ENCODE data around the gene SMARCA4.
"Not testable (repeated sequence)": the region's sequence is repeated elsewhere in the genome, so short reads cannot be mapped to it uniquely, and the experiment has no call there.

SMARCA4 gene

DNA sequence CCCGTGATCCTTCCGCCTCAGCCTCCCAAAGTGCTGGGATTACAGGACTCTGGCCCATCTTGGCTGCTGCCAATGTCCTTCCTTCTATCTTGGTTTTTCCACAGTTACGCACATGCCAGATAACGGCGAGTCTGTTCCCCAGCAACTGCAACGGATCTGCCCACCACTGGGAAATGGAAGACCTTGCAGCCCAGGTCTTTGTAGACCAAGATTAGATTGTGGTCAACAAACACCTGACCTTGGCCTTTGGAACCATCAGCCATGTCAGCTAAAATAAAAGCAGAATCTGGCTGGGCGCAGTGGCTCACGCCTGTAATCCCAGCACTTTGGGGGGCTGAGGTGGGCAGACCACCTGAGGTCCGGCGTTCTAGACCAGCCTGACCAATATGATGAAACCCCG, 118.1 kb downstream of the SMARCA4 start:
- DNase-seq = no peak

DNA sequence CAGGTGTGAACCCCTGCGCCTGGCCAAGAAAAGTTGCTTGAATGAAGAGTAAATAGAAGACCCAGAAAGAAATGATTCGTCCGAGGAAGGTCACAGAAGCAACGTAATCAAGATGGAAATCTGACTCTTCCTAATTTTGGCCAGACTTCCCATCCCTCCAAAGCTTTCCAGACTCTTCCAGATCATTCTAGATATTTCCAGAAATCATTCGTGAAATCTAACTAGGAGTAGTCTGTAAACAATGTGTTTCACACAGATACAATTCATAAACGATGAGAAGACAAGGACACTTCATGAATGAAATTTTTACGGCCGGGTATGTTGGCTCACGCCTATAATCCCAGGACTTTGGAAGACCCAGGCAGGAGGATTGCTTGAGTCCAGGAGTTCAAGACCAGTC, 119.2 kb downstream of the SMARCA4 start:
- DNase-seq = no peak

DNA sequence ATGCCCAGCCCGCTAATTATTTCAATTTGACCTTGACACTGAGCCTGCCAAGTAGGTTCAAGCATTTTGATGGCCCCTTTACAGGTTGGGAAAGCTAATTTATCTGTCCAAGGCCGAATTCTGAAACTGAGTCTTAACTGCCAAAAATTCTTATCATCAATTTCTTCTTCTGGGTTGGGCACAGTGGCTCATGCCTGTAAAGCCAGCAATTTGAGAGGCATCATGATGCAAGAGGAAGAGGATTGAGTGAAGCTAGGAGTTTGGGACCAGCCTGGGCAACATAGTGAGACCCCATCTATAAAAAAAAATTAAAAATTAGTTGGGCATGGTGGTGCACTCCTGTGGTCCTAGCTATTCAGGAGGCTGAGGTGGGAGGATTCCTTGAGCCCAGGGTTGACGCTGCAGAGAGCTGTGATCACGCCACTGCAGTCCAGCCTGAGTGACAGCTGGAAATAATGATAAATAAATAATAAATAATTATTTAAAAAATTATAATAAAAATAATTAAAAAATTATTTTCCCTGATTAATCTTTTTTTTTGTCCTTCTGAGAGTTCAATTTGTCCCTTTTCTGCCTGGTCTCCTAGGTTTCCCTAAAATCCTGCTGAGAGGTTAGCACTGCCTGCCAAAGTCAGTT, 127.2 kb downstream of the SMARCA4 start:
- no peak for DNase-seq

DNA sequence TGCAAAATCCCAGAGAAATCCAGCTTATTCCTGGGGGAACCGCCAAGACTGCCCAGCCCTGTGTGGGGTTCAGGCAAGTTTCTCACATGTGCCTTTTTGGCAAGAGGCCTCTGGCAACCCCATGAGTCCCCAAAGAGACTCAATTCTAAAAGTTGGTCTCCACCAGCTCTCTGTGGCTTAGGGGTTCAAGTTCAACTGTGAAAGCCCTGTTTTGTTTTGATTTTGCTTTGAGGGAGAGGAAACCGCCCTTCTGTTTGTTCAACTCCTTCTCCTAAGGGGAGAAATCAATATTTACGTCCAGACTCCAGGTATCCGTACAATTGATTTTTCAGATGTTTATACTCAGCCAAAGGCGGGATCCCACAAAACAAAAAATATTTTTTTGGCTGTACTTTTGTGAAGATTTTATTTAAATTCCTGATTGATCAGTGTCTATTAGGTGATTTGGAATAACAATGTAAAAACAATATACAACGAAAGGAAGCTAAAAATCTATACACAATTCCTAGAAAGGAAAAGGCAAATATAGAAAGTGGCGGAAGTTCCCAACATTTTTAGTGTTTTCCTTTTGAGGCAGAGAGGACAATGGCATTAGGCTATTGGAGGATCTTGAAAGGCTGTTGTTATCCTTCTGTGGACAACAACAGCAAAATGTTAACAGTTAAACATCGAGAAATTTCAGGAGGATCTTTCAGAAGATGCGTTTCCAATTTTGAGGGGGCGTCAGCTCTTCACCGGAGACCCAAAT, 127.8 kb downstream of the SMARCA4 start:
- no peak for DNase-seq

DNA sequence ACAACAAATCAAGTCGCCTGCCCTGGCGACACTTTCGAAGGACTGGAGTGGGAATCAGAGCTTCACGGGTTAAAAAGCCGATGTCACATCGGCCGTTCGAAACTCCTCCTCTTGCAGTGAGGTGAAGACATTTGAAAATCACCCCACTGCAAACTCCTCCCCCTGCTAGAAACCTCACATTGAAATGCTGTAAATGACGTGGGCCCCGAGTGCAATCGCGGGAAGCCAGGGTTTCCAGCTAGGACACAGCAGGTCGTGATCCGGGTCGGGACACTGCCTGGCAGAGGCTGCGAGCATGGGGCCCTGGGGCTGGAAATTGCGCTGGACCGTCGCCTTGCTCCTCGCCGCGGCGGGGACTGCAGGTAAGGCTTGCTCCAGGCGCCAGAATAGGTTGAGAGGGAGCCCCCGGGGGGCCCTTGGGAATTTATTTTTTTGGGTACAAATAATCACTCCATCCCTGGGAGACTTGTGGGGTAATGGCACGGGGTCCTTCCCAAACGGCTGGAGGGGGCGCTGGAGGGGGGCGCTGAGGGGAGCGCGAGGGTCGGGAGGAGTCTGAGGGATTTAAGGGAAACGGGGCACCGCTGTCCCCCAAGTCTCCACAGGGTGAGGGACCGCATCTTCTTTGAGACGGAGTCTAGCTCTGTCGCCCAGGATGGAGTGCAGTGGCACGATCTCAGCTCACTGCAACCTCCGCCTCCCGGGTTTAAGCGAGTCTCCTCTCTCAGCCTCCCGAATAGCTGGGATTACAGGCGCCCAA, 128.6 kb downstream of the SMARCA4 start, which contains the start of gene LDLR:
LDLR (plus strand) TSS at position 210 of the 760 bp plus-strand sequence; CDS start at position 296, 86 bp downstream.
- DNase-seq = peak; percentile 45 to 89

DNA sequence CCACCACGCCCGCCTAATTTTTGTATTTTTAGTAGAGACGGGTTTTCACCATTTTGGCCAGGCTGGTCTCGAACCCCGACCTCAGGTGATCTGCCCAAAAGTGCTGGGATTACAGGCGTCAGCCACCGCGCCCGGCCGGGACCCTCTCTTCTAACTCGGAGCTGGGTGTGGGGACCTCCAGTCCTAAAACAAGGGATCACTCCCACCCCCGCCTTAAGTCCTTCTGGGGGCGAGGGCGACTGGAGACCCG, 129.1 kb downstream of the SMARCA4 start:
- DNase-seq = not testable (repeated sequence)

DNA sequence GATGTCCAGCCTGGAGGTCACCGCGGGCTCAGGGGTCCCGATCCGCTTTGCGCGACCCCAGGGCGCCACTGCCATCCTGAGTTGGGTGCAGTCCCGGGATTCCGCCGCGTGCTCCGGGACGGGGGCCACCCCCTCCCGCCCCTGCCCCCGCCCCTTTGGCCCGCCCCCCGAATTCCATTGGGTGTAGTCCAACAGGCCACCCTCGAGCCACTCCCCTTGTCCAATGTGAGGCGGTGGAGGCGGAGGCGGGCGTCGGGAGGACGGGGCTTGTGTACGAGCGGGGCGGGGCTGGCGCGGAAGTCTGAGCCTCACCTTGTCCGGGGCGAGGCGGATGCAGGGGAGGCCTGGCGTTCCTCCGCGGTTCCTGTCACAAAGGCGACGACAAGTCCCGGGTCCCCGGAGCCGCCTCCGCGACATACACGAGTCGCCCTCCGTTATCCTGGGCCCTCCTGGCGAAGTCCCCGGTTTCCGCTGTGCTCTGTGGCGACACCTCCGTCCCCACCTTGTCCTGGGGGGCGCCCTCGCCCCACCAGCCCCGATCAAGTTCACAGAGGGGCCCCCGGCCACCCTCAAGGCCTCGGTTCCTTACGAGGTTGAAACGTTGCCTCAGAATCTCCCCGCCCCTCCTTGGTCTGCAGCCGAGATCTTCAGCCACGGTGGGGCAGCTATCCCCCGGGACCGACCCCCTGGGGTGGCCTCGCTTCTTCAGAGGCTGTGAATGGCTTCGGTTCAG, 129.6 kb downstream of the SMARCA4 start:
- DNase-seq = peak; percentile 78 to 94

DNA sequence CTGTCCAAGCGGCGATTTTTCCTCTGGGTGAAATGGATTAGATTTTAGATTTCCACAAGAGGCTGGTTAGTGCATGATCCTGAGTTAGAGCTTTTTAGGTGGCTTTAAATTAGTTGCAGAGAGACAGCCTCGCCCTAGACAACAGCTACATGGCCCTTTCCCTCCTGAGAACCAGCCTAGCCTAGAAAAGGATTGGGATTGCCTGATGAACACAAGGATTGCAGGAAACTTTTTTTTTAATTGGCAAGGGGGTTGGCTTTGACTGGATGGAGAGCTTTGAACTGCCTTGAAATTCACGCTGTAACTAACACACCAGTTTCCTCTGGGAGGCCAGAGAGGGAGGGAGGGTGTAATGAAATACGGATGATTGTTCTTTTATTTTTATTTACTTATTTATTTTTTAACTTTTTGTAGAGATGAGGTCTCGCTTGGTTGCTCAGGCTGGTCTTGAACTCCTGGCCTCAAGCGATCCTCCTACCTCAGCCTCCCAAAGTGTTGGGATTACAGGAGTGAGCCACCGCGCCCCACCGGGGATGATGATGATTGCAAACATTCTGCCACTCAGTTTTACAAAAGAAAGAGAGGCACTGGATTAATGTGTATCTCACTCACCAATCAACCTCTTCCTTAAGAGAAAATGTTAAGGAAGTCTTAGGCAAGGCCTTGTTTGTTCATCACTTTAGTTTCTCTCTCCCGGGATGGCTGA, 130.3 kb downstream of the SMARCA4 start:
- DNase-seq = peak in 1 of 2 donors; percentile 29

DNA sequence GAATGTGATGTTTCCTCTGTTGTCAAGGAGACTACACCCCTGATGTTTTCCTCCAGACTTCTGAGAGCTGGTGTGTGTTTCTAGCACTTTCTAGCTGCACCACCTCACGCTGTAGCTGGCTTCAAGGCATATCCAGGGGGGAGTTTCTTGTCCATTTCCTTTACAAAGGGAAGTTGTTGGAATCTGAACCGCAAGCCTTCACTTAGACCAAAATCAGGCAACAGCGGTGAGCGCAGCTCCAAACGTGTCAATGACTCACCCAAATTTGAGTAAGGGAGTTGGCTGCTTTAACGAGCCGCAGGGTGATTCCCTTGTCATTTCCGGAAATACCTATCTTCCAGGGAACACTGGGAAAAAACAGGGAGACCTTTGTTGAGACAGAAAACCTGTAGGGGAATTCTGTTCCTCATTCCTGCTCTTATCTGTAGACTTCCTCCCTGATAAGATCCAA, 130.9 kb downstream of the SMARCA4 start:
- DNase-seq = peak in 1 of 2 donors; percentile 29

DNA sequence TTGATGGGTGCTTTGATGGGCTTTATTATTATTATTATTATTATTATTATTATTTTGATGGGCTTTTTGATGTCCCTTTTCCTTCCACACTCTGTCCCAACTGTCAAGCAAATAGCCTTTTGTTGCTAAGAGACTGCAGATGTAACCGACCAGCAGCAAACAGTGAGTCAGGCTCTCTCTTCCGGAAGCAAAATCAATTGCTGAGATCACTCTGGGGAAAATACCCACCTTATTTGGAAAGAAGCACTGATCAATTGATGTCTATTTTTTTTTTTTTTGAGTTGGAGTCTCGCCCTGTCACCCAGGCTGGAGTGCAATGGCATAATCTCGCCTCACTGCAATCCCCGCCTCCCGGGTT, 131.3 kb downstream of the SMARCA4 start:
- no peak for DNase-seq

DNA sequence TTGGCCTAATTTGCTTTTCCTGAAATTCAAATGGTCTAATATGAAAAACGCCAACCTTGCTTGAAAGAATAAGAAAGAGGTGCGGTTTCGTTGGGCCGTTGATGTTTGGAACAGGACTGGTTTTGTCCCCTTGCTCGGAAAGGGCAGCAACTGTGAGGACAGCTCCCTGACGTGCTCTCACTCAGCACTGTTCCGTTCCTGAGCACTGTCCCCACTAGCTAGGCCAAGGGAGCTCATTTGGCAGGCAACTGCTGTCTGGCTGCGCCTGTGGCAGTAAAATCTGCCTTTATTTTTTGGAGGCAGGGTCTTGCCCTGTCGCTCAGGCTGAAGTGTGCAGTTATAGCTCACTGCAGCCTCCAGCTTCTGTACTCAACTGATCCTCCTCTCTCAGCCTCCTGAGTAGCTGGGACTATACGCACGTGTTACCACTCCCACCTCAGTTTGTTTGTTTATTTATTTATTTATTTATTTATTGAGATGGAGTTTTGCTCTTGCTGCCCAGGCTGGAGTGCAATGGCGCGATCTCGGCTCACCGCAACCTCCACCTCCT, 132.9 kb downstream of the SMARCA4 start:
- peak in 1 of 2 donors; percentile 30 for DNase-seq

DNA sequence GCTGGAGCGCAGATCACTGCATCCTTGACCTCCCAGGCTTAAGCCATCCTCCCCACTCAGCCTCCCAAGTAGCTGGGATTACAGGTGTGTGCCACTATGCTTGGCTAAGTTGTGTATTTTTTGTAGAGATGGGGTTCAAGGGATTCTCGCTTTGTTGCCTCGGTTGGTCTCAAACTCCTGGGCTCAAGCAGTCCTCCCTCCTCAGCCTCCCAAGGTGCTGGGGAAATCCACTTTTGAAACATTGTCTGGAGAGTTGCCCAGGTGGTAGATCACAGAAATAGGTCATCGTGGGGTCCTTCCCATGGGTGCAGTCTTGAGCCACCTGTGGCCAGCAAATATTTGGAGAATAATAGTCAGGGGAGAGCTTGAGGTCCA, 133.7 kb downstream of the SMARCA4 start:
- DNase-seq = no peak

DNA sequence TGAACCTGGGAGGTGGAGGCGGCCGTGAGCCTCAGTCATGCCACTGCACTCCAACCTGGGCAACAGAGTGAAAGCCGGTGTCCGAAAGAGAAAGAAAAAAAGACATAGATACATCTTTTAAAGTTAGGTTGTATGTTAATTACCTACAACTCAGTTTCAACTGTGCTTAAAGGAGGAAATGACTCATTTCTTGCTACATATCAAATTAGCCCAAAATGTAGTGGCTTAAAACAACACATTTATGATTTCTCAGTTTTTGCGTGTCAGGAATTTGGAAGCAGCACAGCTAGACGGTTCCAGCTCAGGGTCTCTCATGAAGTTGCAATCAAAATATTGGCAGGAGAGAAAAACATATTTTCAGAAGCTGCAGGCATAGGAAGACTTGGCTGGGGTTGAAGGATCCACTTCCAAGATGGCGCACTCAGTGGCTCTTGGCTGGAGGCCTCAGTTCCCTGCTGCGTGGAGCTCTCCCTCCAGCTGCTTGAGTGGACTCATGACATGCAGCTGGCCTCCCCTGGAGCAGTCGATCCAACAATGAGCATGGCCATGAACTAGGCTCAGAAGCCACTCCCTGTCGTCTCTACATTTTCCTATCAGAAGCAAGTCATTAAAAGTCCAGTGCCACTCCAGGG, 135.5 kb downstream of the SMARCA4 start:
- DNase-seq = peak; percentile 27 to 69

DNA sequence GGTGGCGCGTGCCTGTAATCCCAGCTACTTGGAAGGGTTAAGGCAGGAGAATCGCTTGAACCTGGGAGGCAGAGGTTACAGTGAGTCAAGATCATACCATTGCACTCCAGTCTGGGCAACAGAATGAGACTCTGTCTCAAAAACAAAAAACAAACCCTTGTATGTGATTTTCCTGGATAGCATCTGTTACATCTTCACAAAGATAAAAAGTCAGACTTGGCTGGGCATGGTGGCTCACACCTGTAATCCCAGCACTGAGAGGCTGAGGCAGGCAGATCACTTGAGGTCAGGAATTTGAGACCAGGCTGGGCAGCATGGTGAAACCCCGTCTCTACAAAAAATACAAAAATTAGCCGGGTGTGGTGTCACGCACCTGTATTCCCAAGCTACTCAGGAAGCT, 136.5 kb downstream of the SMARCA4 start:
- not testable (repeated sequence) for DNase-seq

DNA sequence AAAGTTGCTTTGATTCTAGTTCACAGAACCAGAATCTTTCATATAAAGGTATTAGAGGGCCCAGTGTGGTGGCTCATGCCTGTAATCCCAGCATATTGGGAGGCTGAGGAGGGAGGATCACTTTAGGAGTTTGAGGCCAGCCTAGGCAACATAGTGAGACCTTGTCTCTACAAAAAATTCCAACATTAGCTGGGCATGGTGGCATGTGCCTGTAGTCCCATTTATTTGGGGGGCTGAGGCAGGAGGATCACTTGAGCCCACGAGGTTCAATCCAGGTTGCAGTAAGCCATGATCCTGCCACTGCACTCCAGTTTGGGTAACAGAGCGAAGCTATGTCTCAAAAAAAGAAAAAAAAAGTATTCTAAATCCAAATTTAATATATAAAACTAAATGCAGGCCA, 137.5 kb downstream of the SMARCA4 start:
- no peak for DNase-seq

DNA sequence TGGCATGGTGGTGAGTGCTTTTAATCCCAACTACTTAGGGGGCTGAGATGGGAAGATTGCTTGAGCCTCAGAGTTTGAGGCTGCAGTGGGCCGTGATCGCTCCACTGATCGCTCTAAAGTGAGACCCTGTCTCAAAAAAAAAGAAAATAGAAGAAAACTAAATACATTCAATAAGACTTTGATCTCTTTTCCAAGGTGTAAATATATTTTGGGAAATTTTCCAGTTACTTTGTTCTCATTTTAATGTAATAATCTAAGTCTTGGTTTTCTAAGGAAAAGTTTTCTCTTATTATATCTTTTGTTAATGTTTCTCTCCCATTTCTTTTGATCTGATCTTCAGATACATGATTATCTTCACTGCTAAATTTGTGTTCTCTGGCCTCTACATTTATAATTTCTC, 138.0 kb downstream of the SMARCA4 start:
- no peak for DNase-seq

DNA sequence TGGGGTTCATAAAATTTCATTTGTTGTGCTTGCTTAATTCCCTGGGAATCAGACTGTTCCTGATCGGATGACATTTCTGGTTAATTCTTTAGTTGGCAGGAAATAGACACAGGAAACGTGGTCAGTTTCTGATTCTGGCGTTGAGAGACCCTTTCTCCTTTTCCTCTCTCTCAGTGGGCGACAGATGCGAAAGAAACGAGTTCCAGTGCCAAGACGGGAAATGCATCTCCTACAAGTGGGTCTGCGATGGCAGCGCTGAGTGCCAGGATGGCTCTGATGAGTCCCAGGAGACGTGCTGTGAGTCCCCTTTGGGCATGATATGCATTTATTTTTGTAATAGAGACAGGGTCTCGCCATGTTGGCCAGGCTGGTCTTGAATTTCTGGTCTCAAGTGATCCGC, 139.2 kb downstream of the SMARCA4 start:
- DNase-seq = no peak

DNA sequence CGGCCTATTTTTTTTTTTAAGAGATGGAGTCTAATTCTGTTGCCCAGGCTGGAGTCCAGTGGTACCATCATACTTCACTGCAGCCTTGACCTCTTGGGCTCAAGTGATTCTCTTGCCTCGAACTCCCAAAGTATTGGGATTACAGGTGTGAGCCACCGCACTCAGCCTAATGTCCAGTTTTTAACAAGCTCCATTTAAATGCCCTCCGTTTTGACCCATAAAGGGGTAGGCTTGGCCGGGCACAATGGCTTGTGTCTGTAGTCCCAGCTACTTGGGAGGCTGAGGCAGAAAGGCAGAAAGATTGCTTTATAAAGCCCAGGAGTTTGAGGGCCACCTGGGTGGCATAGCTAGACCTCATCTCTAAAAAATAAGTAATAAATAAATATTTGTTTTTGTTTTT, 140.2 kb downstream of the SMARCA4 start:
- DNase-seq = no peak

DNA sequence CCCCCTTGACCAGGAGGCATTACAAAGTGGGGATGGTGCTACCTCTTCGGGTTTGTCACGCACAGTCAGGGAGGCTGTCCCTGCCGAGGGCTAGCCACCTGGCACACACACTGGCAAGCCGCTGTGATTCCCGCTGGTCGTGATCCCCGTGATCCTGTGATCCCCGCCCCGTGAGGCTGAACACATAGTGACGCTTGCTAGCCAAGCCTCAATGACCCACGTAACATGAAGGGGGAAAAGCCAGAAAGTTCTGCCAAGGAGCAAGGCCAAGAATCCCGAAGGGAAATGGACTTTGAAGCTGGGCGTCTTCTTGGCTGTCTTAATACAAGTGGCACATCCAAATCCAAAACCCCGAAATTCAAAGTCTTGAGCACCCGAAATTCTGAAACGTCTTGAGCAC, 142.1 kb downstream of the SMARCA4 start:
- no peak for DNase-seq

DNA sequence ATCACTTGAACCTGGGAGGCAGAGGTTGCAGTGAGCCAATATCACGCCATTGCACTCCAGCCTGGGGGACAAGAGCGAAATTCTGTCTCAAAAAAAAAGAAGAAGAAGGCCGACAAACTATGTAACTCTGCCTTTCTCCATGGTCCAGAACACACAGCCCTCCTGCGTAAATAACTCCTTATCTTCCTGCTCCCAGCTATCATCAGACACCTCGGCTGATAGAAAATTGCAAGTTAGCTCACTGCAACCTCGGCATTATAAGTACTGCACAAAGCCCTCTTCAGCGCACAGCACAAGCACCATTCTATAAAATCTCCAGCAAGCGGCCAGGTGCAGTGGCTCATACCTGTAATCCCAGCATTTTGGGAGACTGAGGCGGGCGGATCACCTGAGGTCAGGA, 142.8 kb downstream of the SMARCA4 start:
- not testable (repeated sequence) for DNase-seq

DNA sequence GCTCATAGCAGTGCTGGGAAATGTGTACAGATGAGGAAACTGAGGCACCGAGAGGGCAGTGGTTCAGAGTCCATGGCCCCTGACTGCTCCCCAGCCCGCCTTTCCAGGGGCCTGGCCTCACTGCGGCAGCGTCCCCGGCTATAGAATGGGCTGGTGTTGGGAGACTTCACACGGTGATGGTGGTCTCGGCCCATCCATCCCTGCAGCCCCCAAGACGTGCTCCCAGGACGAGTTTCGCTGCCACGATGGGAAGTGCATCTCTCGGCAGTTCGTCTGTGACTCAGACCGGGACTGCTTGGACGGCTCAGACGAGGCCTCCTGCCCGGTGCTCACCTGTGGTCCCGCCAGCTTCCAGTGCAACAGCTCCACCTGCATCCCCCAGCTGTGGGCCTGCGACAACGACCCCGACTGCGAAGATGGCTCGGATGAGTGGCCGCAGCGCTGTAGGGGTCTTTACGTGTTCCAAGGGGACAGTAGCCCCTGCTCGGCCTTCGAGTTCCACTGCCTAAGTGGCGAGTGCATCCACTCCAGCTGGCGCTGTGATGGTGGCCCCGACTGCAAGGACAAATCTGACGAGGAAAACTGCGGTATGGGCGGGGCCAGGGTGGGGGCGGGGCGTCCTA, 144.3 kb downstream of the SMARCA4 start:
- no peak for DNase-seq

Data from bone marrow (tissue), 2 donors.